GM21717 (cell line): ENCODE measurements around the gene GALNS.
"Not testable (repeated sequence)": the region's sequence is repeated elsewhere in the genome, so short reads cannot be mapped to it uniquely, and the experiment has no call there.

ENCODE experiments used
- ATAC-seq: cut with Tn5 transposase; IDR thresholded peaks from one replicate; pipeline ENCODE4 v1.9.1; 2021; ENCODE audit warnings: mild to moderate bottlenecking, moderate library complexity; ENCODE audit not compliant: unreplicated experiment

GALNS gene

GRCh38 chr16:88772871-88773811 is 83.6 kb downstream of the GALNS start:
- no peak for ATAC-seq

DNA sequence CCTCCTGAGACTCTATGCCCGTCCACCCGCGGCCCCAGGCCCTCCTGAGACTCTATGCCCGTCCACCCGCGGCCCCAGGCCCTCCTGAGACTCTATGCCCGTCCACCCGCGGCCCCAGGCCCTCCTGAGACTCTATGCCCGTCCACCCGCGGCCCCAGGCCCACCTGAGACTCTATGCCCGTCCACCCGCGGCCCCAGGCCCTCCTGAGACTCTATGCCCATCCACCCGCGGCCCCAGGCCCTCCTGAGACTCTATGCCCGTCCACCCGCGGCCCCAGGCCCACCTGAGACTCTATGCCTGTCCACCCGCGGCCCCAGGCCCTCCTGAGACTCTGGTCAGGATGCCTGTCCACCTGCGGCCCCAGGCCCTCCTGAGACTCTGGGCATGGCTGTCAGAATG is 85.0 kb downstream of the GALNS start:
- not testable (repeated sequence) for ATAC-seq

GRCh38 chr16:88771294-88771772 is 85.4 kb downstream of the GALNS start:
- ATAC-seq = no peak

DNA sequence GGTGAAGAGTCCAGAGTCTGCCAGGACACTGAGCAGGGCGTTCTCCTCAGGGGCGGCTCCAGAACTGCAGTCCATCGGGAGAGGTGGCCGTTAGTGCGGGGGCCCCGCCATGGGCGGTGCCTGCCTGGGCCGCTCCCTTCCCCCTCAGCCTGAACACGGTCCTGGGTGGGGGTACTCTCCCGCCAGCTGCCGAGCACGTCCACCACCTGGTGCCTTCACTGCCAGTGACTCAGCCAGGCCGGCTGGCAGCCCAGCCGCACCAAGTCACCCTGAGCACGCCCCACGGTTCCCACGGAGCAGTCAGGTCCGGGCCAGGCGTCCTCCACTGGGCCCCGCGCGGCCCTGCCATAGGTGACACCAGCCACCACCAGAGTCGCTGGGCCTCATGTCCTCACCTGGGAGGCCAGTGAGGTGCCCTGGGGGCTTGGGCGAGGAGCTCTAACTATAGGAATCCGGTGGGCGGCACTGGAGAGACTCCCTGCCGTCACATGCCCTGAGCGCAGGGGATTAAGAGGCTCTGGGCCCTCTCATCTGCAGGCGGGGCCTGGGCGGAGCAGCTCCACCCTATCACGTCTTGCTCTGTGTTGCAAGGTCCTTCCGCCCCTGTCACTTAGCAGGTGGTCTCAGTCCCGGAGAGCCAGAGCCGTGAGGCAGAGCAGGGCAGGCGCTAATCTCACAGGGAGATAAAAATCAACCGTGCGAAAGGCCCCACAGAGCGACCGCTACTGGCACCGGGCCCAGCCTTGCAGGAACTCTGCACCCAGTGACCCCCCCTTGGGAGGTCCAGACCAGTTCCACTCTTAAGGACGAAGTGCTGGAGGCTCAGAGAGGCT is 86.1 kb downstream of the GALNS start:
- no peak for ATAC-seq

GRCh38 chr16:88769617-88770460 is 86.9 kb downstream of the GALNS start:
- no peak for ATAC-seq

GRCh38 chr16:88768071-88768783 is 88.5 kb downstream of the GALNS start:
- ATAC-seq = no peak

- ATAC-seq = no peak
These were observed 89.1 kb downstream of the GALNS start for GRCh38 chr16:88767546-88768070.

DNA sequence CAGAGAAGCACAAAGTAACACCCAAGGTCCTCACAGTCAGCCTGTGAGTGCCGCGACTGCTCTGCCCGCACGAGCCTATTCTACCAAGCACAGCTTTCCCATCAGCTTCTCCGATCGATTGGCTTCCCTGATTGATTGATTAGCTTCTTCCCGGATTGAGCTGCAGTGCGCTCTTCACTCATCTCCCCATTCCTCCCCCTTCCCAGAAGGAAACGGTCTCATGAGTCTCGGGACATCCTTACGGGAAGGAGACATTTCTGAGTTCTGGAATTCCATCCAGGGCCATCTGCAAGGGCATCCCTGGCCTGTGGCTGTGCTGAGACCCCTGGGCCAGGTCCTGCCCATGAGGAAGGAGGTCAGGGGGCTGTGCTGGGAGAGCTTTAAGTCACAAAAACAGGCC is 89.8 kb downstream of the GALNS start:
- ATAC-seq = no peak

DNA sequence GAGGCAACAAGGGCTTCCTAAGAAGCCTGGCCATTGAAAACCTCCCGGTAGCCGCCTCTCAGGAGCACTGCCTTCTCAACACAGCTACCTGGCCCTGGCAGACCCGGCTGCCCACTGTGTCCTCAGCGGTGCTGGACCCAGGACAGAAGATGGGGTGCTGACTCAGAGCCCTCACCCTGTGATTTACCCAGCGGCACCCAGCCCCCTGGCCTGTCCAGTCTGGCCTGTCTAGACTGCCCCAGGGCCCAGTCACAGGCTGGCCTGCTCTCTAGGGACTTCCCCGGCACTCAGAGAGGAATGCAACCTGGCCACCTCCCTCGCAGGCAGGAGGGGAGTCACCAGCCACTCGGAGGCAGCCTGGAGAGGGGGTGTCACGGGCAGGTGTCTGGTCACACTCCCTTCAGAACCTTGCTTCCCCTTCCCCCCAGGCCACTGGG is 91.8 kb downstream of the GALNS start:
- ATAC-seq = no peak

DNA sequence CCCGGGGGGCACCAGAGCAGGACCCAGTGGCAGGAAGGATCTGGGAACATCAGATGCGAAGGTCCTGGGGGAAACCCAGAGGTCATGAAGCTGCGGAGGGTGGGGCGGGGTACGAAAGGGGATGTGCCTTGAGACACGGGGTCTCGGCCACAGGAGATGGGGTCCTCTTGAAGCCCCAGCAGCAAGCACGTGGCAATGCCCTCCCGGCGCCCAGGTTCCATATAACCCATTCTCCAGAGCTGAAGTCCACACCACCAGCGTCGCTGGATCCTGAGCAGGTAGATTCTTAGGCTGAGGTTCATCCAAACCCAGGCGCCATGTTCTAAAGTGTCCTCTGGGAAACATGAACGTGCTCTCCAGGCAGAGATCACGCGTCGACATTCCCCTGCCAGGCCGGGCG is 92.7 kb downstream of the GALNS start:
- no peak for ATAC-seq
